Kidney epithelial cell (primary cell): Measurements from ENCODE around the gene ALDH5A1. TPM values are rescaled to one million over a fixed set of nuclear protein-coding genes. Genes with fewer than 3 reads are reported as not detected.

Source experiments
- DNase-seq: peaks from one replicate; pipeline ENCODE4 v3.0.0-alpha.2; 2010; ENCODE audit warnings: low read depth
- H3K27me3 ChIP-seq: 2 replicates; pipeline ENCODE4 v1.6.0; 2011; ENCODE audit warnings: low read length; ENCODE audit not compliant: control insufficient read depth, insufficient read depth
- H3K36me3 ChIP-seq: 2 replicates; pipeline ENCODE4 v1.5.1; 2011; ENCODE audit warnings: low read length; ENCODE audit not compliant: control insufficient read depth, insufficient read depth
- H3K4me3 ChIP-seq: 2 replicates; pipeline ENCODE4 v1.5.1; 2011; ENCODE audit warnings: low read depth, mild to moderate bottlenecking, control low read depth, low read length
- total RNA-seq: library from RNA; depleted of rRNA; stranded (reverse); fragments of >200 nt; gene quantifications from 2 replicates; pipeline ENCODE4 v1.2.3, GENCODE V29; 2015
- TF ChIP-seq, protein P1 (sequence below): IDR thresholded peaks from 2 replicates; pipeline ENCODE4 v1.5.1; 2011; ENCODE audit warnings: mild to moderate bottlenecking, moderate library complexity, low read length, control low read depth, inconsistent platforms; ENCODE audit not compliant: insufficient read depth, poor library complexity, severe bottlenecking

ALDH5A1 gene
- total RNA-seq, 1 donor from 2014 or later: 7.7 TPM

DNA sequence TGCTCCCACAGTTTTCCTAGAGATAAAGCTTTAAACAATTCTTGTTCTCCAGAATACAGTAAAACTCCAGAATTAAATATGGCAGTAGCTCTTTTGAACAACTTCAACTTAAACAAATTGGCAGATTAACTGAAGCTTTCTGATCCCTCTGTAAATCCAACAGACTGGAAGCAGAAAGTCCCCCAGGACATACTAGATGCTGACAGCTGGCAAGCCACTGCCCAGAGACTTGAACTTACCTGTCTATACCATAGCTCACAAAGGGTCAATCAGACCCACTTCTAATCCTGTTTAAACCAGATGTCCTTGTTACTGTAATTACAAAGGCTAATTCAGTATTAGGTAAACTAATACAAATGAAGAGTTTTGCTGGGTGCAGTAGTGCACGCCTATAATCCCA lies 17.7 kb upstream of the ALDH5A1 start:
- no peak for DNase-seq
- H3K27me3 ChIP-seq: no peaks in the 10 kb centered on the region
- no peak overlapping the region for H3K4me3 ChIP-seq
- no peaks in the 10 kb centered on the region for H3K36me3 ChIP-seq
- TF ChIP-seq, protein P1, sequence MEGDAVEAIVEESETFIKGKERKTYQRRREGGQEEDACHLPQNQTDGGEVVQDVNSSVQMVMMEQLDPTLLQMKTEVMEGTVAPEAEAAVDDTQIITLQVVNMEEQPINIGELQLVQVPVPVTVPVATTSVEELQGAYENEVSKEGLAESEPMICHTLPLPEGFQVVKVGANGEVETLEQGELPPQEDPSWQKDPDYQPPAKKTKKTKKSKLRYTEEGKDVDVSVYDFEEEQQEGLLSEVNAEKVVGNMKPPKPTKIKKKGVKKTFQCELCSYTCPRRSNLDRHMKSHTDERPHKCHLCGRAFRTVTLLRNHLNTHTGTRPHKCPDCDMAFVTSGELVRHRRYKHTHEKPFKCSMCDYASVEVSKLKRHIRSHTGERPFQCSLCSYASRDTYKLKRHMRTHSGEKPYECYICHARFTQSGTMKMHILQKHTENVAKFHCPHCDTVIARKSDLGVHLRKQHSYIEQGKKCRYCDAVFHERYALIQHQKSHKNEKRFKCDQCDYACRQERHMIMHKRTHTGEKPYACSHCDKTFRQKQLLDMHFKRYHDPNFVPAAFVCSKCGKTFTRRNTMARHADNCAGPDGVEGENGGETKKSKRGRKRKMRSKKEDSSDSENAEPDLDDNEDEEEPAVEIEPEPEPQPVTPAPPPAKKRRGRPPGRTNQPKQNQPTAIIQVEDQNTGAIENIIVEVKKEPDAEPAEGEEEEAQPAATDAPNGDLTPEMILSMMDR: no peak

DNA sequence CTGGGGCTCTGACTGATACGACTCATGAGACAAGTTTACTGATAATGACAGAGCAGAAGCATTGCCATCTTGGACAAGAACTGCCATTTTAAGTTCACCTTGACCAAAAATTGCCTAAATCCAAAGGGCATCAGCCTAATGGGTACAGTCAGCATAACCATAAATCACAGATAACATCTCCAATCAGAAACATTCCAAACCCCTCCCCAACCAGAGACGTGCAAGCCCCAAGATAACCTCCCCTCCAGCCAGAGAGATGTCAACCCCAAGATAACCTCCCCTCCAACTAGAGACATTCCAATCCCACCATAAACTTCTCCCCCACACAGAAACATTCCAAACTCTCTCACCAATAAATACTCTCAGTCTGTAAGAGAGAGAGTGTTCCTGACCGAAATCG lies 15.9 kb upstream of the ALDH5A1 start:
- TF ChIP-seq, protein P1: no peak

DNA sequence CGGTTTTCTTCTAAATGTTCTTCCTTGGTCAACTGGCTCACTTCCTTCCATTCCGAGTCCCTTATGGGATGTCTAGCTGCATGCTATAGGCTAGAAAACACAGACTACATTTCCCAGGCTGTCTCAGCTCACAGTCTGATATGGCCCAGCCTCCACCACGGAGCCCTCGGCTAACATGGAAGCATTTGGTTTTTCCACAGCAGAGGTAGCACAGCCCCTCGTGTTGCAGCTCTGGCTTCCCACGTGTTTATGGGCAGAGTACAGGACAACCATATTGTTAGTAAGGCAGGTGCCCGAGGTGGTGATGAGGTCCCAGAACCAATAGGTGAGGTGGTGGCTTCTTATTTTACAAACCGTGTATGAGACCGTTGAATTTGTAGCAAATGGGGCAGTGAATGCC lies 14.1 kb upstream of the ALDH5A1 start:
- TF ChIP-seq, protein P1: no peak
- H3K36me3 ChIP-seq: no peaks in the 10 kb centered on the region

More for the DNA sequence above, 15.9 kb upstream of the ALDH5A1 start:
- Histone ChIP-seq H3K4me3 (no peak overlapping the region), H3K27me3 (no peaks in the 10 kb centered on the region), H3K36me3 (no peaks in the 10 kb centered on the region)
- no peak for DNase-seq

DNA sequence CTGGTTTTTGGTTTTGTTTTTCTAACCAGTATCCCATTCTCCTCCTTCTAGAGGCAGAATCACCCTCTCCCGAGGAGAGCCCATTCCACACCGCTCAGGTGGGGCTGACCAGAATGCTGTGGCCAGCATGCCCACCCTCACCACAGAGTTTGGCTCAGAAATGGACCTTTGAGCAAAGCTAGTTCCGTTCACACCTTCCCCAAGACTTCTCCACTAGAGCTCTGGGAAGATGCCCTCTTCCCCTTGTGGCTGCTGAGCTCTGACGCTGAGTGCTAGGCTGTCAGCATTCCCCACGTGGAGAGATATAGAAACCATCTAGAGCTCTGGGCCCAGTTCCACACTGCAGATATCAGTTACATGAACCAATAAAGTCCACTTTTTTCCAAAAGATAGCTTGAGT lies 13.3 kb upstream of the ALDH5A1 start:
- Histone ChIP-seq H3K36me3 (no peaks in the 10 kb centered on the region), H3K4me3 (no peak overlapping the region), H3K27me3 (no peaks in the 10 kb centered on the region)
- TF ChIP-seq, protein P1: no peak
- no peak for DNase-seq

More for the DNA sequence above, 14.1 kb upstream of the ALDH5A1 start:
- no peaks in the 10 kb centered on the region for H3K27me3 ChIP-seq
- no peak for DNase-seq
- no peak overlapping the region for H3K4me3 ChIP-seq

DNA sequence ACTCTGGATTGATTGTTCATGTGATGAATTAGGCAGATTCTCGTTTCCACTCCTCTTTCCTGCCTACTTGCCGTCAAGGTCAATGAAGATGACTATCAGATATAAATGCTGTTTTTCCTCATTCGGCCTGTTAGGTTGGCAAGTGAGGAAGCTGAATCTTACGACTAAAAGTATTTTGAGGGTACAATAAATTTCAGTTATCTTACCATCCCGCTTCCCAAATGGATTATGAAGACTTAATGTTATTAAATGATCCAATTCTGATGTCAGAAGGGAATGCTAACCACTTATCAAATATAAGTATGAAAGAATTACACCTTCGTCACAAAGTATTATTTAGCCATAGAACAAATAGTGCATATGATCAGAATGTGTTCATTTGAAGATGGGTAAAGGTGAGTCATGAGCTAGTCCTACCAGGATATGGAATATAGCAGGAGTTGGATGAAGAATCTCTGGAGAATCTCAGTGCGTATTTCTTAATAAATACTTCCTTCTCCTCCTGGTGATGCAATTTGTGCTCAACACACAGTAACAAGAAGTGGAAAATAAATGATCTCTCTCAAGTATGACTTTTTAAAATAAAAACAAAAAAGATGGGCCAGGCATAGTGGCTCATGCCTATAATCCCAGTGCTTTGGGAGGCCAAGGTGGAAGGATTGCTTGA lies 10.0 kb upstream of the ALDH5A1 start:
- DNase-seq: no peak
- no peak overlapping the region for H3K4me3 ChIP-seq
- TF ChIP-seq, protein P1: no peak
- no peaks in the 10 kb centered on the region for H3K27me3 ChIP-seq
- H3K36me3 ChIP-seq: no peaks in the 10 kb centered on the region

DNA sequence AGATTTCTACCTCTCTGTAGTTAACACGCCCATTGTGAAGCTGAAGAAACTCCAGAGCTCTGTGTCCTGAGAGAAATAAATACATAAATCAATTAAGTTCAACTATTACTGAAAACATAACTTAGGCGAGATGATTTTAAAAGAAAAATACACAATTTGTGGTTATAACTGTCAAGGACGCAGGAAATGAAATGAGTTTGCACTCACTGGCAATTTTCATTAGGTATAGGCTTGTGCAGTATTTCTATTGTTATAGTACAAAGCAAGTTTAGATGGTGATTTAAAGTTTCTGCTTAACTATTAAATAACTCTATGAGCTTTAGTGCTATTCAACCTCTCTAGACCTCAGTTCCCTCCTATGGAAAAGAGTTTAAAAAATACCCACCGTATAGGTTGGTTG lies 8.7 kb upstream of the ALDH5A1 start:
- DNase-seq: no peak
- Histone ChIP-seq H3K4me3 (no peak overlapping the region), H3K36me3 (no peaks in the 10 kb centered on the region), H3K27me3 (no peaks in the 10 kb centered on the region)
- TF ChIP-seq, protein P1: no peak
